Measurements from ENCODE around the gene SMIM36.

SMIM36 gene

DNA sequence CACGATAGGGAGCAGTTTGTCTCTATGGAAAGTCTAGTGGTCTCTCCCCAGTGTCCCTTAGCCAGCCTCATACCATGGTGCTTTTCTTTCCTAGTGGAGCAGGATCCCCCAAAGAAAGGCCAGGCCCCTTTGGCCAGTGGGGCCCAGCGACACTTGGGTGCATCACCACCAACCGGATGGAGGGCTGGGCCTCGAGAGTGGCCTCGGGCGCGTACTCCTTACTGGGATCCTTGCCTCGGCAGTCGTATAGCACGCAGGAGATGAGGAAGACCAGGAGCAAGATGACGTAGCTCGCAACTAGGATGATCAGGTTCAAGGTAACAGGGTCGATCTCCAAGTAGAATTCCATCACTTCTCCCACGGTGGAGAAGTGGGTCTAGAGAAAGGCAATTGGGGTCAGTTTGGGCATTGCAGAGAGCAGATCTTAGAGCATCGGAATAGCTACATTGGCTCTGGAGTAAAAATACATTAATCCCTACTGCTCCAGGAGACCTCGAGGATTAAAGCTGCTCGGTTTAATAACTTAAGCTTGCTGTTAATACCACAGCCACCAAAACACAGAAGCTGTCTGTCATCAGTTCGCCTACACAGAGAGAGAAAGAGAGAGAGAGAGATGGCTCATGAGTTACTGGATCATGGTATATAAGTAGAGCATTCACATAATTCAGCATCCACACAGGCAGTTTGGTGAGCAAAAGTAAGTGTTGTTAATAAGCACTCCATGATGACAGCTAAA is at the start of gene SMIM36:
TSS of gene SMIM36 (minus strand) at position 467 of the 736 bp plus-strand sequence.
- Histone ChIP-seq H3K4me2 (ENCODE audit: low read length) (no peak within 1 kb of the TSS), H3K4me3 (ENCODE audit: low read depth, low read length, poor library complexity, severe bottlenecking) (no peak within 1 kb of the TSS), H2AFZ (ENCODE audit: low read length) (no peak within 1 kb of the TSS), H3K27me3 (ENCODE audit: insufficient read depth, low read length) (no peaks in the 10 kb centered on the region), H3K27ac (ENCODE audit: low read depth, low read length, poor library complexity, severe bottlenecking) (no peak within 1 kb of the TSS), H3K9ac (ENCODE audit: low read length) (no peak within 1 kb of the TSS), H3K9me2 (ENCODE audit: low read depth, low read length) (no peaks in the 10 kb centered on the region), H3F3A (ENCODE audit: insufficient read depth, low read length) (no peaks in the 10 kb centered on the region), H3K4me1 (ENCODE audit: insufficient read depth, low read length, severe bottlenecking) (no peaks in the 10 kb centered on the region), H3K79me2 (ENCODE audit: insufficient read depth, low read length) (no peaks in the 10 kb centered on the region), H3K36me3 (ENCODE audit: insufficient read depth, low read length) (no peaks in the 10 kb centered on the region), H3K9me3 (ENCODE audit: low read length) (no peaks in the 10 kb centered on the region), H4K20me1 (ENCODE audit: insufficient read depth, low read length) (no peaks in the 10 kb centered on the region)
- TF ChIP-seq EZH2 (IDR thresholded peaks at IDR 0.05; ENCODE audit: borderline replicate concordance, low read length) (no peak), CTCF (IDR thresholded peaks at IDR 0.05; ENCODE audit: low read length) (no peak)

GRCh38 chr17:55555772-55556171 is 44.5 kb upstream of the SMIM36 start:
- Histone ChIP-seq H3K4me3 (ENCODE audit: low read depth, low read length, poor library complexity, severe bottlenecking) (no peak overlapping the region), H2AFZ (ENCODE audit: low read length) (no peak overlapping the region), H3K79me2 (ENCODE audit: insufficient read depth, low read length) (no peaks in the 10 kb centered on the region), H3K36me3 (ENCODE audit: insufficient read depth, low read length) (no peaks in the 10 kb centered on the region), H3K4me2 (ENCODE audit: low read length) (no peak overlapping the region), H4K20me1 (ENCODE audit: insufficient read depth, low read length) (no peaks in the 10 kb centered on the region), H3K4me1 (ENCODE audit: insufficient read depth, low read length, severe bottlenecking) (no peaks in the 10 kb centered on the region), H3K9me2 (ENCODE audit: low read depth, low read length) (no peaks in the 10 kb centered on the region), H3K9ac (ENCODE audit: low read length) (no peak overlapping the region), H3K9me3 (ENCODE audit: low read length) (no peaks in the 10 kb centered on the region), H3F3A (ENCODE audit: insufficient read depth, low read length) (no peaks in the 10 kb centered on the region), H3K27me3 (ENCODE audit: insufficient read depth, low read length) (no peaks in the 10 kb centered on the region), H3K27ac (ENCODE audit: low read depth, low read length, poor library complexity, severe bottlenecking) (no peak overlapping the region)
- TF ChIP-seq CTCF (IDR thresholded peaks at IDR 0.05; ENCODE audit: low read length) (no peak), EZH2 (IDR thresholded peaks at IDR 0.05; ENCODE audit: borderline replicate concordance, low read length) (no peak)

- TF ChIP-seq EZH2 (IDR thresholded peaks at IDR 0.05; ENCODE audit: borderline replicate concordance, low read length) (no peak), CTCF (IDR thresholded peaks at IDR 0.05; ENCODE audit: low read length) (peak; percentile 59)
- H3F3A ChIP-seq (ENCODE audit: insufficient read depth, low read length) = no peaks in the 10 kb centered on the region
- H3K27me3 ChIP-seq (ENCODE audit: insufficient read depth, low read length) = no peaks in the 10 kb centered on the region
- H2AFZ ChIP-seq (ENCODE audit: low read length) = no peak overlapping the region
- no peaks in the 10 kb centered on the region for H3K9me2 ChIP-seq (ENCODE audit: low read depth, low read length)
- H3K4me3 ChIP-seq (ENCODE audit: low read depth, low read length, poor library complexity, severe bottlenecking) = no peak overlapping the region
- H3K4me1 ChIP-seq (ENCODE audit: insufficient read depth, low read length, severe bottlenecking) = no peaks in the 10 kb centered on the region
- no peak overlapping the region for H3K9ac ChIP-seq (ENCODE audit: low read length)
- no peak overlapping the region for H3K4me2 ChIP-seq (ENCODE audit: low read length)
- H4K20me1 ChIP-seq (ENCODE audit: insufficient read depth, low read length) = no peaks in the 10 kb centered on the region
- H3K9me3 ChIP-seq (ENCODE audit: low read length) = no peaks in the 10 kb centered on the region
- no peaks in the 10 kb centered on the region for H3K79me2 ChIP-seq (ENCODE audit: insufficient read depth, low read length)
- no peak overlapping the region for H3K27ac ChIP-seq (ENCODE audit: low read depth, low read length, poor library complexity, severe bottlenecking)
- no peaks in the 10 kb centered on the region for H3K36me3 ChIP-seq (ENCODE audit: insufficient read depth, low read length)
Observed at GRCh38 chr17:55549140-55549539, 37.9 kb upstream of the SMIM36 start.
